NB4 (cell line): ENCODE data around the gene MFGE8.

Experiments
- MAX ChIP-seq: IDR thresholded peaks from 2 replicates; pipeline ENCODE4 v1.6.1; 2011; ENCODE audit warnings: low read depth, low read length
- POLR2A ChIP-seq: IDR thresholded peaks from 2 replicates; pipeline ENCODE4 v1.6.1; 2011; ENCODE audit warnings: mild to moderate bottlenecking; ENCODE audit not compliant: insufficient read length; ENCODE audit errors: extremely low read depth
- TF ChIP-seq, protein P1 (sequence below): IDR thresholded peaks from one replicate; pipeline ENCODE4 v1.5.1; 2012; ENCODE audit warnings: low read depth, low read length

GRCh38 chr15:88920186-88920891, 7.2 kb upstream of the MFGE8 start:
- TF ChIP-seq, protein P1, sequence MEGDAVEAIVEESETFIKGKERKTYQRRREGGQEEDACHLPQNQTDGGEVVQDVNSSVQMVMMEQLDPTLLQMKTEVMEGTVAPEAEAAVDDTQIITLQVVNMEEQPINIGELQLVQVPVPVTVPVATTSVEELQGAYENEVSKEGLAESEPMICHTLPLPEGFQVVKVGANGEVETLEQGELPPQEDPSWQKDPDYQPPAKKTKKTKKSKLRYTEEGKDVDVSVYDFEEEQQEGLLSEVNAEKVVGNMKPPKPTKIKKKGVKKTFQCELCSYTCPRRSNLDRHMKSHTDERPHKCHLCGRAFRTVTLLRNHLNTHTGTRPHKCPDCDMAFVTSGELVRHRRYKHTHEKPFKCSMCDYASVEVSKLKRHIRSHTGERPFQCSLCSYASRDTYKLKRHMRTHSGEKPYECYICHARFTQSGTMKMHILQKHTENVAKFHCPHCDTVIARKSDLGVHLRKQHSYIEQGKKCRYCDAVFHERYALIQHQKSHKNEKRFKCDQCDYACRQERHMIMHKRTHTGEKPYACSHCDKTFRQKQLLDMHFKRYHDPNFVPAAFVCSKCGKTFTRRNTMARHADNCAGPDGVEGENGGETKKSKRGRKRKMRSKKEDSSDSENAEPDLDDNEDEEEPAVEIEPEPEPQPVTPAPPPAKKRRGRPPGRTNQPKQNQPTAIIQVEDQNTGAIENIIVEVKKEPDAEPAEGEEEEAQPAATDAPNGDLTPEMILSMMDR = no peak
- TF ChIP-seq MAX (no peak), POLR2A (no peak)
